Fibroblast of mammary gland (primary cell): ENCODE measurements around the gene TOP2B.

Experiments used
- DNase-seq: peaks from one replicate; pipeline ENCODE4 v3.0.0-alpha.2; 2010; ENCODE audit warnings: low read depth
- H3K4me3 ChIP-seq: 2 replicates; pipeline ENCODE4 v1.5.1; 2011; ENCODE audit warnings: low read depth, mild to moderate bottlenecking, low read length, moderate library complexity; ENCODE audit not compliant: control insufficient read depth
- TF ChIP-seq, protein P1 (sequence below): conservative IDR thresholded peaks from 2 replicates; pipeline ENCODE4 v1.5.1; 2011; ENCODE audit warnings: low read depth, low read length, inconsistent platforms; ENCODE audit not compliant: control insufficient read depth, insufficient read depth

TOP2B gene

DNA sequence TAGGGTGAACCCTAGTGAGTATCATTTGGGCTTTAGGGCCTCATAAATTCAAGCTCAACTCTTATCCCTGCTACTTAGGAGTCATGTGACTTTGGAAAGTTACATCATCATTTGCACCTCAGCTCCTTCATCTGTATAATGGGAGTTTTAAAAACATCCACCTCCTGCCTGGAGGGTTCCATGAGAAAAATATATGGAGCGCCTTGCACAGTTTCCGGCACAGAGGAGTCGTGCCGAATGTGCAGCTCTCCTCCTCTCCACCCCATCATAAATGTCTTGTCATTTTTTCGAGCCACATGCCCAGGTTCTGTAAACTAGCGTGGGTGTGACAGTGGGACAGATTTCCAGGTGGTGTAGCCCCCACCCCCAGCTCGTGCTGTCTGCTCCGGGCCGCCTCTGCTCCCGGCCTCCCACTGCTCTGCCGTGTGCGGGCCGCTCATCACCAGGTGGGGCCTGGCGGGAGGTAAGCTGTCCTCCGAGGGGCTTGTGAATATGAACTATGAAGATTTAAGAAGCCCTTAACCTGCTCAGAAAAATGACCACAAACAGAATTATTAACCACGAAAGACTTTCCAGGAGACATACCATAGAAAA lies 90.4 kb downstream of the TOP2B start:
- TF ChIP-seq, protein P1, sequence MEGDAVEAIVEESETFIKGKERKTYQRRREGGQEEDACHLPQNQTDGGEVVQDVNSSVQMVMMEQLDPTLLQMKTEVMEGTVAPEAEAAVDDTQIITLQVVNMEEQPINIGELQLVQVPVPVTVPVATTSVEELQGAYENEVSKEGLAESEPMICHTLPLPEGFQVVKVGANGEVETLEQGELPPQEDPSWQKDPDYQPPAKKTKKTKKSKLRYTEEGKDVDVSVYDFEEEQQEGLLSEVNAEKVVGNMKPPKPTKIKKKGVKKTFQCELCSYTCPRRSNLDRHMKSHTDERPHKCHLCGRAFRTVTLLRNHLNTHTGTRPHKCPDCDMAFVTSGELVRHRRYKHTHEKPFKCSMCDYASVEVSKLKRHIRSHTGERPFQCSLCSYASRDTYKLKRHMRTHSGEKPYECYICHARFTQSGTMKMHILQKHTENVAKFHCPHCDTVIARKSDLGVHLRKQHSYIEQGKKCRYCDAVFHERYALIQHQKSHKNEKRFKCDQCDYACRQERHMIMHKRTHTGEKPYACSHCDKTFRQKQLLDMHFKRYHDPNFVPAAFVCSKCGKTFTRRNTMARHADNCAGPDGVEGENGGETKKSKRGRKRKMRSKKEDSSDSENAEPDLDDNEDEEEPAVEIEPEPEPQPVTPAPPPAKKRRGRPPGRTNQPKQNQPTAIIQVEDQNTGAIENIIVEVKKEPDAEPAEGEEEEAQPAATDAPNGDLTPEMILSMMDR = no peak
- H3K4me3 ChIP-seq = no peak overlapping the region
- no peak for DNase-seq

DNA sequence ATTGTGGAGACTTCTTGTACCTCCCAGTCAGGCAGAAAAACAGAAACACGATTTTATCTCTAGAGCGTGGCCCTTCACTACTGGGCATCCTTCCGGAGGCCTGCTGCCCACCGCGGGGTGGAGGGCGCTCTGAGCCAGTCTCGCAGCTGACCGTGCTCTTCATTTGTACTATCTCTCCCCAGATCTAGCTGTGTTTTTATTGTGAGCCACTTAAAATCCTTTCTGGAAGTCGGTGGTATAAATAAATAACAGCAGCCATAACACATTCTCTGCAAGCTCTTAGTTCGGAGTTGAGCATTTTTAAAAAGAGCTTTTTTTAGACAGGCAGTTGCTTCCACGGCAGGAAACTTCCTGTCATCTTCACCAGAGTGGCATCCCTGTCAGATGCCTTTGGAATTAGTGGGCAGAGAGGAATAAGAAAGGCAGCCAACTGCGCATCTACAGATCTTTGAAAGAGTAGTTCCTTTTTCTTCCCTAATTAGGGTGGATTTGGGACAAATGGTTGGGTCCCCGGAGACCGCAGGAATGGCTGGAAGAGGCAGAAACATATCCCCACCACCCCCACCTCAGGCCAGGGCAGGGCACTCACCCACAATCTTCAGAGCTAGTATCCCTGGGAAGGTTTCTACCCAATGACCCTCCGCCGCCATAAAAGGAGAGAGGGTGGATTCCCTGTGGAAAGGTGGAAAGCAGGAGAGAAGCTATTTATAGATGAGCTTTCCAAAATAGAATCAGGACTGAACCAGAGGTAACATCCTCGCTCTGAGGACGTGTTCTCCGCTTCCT lies 91.1 kb downstream of the TOP2B start:
- peak; percentile 25 for DNase-seq
- TF ChIP-seq, protein P1 = no peak
- H3K4me3 ChIP-seq = no peak overlapping the region

- no peak overlapping the region for H3K4me3 ChIP-seq
- DNase-seq = peak; percentile 60
- TF ChIP-seq, protein P1 = no peak
Measured at GRCh38 chr3:25572919-25573385, 91.8 kb downstream of the TOP2B start.

DNA sequence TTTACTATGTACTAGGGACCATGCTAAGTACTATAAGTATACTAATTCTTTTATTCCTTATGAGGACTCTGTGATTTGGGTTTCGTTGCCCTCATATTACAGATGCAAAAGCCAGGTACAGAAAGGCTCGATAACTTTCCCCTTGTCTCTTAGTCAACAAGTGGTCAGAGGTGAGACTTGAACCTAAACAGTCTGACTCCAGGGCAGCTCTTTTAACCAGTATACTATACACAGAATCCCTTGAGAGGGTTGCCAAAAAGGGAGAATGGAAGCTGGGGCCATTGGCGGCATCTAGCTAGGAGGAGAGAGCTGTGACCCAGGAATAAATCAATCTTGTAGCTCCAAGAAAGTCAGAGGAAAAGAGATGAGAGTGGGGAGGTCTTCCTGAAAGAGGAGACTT lies 92.4 kb downstream of the TOP2B start:
- DNase-seq = no peak
- TF ChIP-seq, protein P1 = no peak
- no peak overlapping the region for H3K4me3 ChIP-seq

DNA sequence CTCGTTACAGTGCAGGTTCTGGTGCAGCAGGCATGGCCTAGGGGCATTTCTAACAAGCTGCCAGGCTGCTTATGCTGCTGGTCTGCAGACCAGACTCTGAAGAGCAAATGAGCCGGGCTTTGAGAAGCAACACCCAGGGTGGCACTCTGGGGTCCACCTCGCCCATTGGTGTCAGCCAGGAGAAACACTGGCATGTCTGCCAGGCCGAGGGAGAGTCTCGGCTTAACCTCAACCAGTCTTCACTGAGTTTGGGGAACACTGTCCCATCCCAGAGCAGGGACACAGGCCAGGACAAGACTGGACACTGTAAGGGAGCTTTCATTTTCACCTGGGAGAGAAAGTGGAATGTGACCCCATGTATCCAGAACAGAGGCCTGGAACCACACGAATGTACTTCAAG lies 93.4 kb downstream of the TOP2B start:
- DNase-seq = no peak
- TF ChIP-seq, protein P1 = no peak
- no peak overlapping the region for H3K4me3 ChIP-seq

GRCh38 chr3:25568525-25569078 lies 96.1 kb downstream of the TOP2B start:
- no peak overlapping the region for H3K4me3 ChIP-seq
- TF ChIP-seq, protein P1 = no peak
- DNase-seq = no peak
